Renal cortical epithelial cell (primary cell): ENCODE data around the gene FAAH. TPM values are rescaled to one million over a fixed set of nuclear protein-coding genes. Genes with fewer than 3 reads are reported as not detected.

Source experiments
- DNase-seq: peaks from one replicate; pipeline ENCODE4 v3.0.0-alpha.2; 2011; ENCODE audit warnings: low read depth
- total RNA-seq: library from RNA; depleted of rRNA; stranded (reverse); fragments of >200 nt; gene quantifications from 2 replicates; pipeline ENCODE4 v1.2.3, GENCODE V29; 2014

FAAH gene
- total RNA-seq, 1 donor from 2014 or later, result 10.8 TPM

DNA sequence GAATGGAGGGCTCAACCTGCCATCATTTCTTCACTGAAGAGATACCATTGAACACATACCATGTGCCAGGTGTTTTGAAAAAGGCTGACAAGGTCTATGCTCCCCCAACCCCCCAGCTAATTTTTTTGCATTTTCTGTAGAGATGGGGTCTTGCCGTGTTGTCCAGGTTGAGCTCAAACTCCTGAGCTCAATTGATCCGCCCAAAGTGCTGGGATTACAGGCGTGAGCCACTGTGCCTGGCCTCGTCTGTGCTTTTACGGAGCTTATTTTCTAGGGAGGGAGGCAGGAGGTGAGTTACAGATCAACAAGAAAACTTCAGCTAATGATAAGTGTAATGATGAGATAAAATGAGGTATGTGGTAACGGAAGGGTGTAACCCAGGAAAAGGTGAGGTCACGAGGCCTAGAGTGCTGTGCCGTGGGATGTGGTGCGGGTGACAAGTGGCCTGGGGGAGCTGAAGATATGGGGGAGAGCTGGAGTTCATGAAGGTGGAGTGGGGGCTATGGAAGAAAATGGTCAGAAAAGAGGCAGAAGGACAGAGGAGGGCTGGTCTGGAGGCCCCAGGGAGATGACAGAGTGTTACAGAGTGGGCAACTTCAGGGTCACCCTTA, 28.2 kb downstream of the FAAH start:
- DNase-seq, result no peak

DNA sequence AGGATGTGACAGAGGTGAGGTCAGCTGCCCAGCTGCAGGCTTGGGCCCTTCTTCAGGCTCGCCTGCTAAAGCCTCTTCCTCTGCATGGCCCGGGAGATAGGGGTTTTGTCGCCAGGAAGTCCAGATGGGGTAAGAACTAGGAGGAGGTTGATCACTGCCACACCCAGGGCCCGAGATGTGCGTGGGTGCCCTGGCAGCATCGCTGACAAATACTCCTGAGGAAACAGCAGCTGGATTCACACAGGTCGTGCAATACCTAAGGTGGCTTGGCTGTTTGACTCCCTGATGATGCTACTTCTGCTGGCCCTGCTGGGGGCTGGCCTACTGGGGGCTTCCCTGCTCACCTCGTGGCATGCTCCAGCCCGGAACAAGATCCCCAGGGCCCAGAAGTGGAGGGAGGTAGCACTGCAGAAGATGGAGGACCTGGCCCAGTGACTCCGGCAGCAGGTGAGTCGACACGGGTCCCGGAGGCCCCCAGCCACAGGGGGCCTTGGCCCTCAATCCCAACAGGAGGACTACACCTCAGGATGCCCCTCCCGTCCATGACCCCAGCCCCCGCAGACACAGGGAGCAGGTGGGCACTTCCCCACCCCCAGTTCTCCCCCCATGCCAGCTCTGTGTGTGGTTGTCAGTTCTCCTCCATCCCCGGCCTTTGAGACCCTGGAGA, 29.6 kb downstream of the FAAH start:
- DNase-seq, result no peak

DNA sequence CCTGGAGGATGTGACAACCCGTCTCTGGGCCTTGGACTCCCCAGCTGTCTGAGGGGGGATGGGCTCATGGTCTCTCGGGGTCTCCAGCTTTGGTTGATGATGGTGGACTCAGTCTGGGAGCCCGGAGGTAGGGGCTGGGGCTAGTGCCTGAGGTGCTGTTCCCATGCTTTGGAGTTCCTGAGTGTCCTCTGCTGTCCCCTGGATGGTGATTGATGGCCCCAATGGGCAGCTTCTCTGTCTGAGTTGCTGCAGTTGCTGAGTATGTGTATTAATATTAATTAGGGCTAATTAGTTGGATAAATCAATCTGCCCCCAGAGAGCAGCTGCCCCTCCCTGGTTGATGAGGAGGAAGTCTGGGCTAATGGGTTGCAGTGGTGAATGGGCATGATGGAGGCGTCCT, 30.6 kb downstream of the FAAH start:
- no peak for DNase-seq

DNA sequence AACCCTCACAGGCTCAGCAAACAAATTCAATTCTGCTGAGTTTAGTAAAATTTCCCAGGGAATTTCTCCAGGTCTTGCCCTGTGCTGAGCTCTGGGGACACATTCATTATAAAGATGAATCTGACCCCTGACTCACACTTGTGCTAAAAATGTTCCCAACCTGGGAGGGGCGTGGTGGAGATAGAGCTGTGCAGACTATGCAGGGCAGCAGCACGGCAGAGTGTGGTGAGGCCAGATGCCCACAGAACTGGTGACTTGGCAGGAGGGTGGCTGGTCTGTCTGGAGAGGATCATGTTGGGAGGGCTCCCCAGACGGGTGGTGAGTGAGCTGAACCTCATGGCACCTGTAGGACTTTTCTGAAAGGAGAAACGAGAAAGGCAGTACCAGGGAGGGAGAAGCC, 31.6 kb downstream of the FAAH start:
- no peak for DNase-seq

DNA sequence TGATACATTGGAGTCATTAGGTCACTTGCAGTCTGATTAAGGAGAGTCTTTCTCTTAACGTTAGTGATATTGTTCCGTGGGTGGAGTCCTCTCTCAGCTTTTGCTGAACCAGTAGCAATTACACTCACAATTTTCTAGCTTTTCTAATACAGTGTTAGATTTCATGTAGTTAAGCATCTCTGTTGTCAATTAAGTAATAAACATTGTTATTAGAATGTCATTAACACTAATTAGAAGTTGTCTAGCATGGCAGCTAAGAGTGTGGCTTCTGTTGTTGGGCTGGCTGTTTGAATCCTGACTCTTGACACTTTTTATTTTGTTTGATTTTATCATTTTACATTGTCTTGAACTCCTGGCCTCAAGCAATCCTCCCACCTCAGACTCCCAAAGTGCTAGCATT, 33.4 kb downstream of the FAAH start:
- no peak for DNase-seq

DNA sequence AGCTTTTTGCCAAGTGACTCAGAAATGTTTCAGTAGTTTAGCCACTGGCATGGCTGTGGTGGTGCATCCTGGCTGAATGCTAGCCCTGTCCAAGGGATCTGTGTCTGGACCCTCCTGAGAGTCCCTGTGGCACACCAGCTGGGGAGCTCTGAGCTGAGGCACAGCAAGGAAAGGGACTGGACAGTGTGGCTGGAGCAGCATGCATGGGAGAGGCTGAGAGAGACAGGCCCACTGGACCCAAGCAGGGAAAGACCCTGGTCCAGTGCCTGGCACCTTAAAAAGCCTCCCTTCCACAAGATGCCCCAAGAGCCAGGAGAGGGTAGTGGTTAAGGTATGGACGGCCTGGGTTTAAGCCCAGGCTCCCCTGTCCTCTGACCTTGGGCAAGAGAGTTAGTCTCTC, 35.3 kb downstream of the FAAH start:
- DNase-seq, result no peak

DNA sequence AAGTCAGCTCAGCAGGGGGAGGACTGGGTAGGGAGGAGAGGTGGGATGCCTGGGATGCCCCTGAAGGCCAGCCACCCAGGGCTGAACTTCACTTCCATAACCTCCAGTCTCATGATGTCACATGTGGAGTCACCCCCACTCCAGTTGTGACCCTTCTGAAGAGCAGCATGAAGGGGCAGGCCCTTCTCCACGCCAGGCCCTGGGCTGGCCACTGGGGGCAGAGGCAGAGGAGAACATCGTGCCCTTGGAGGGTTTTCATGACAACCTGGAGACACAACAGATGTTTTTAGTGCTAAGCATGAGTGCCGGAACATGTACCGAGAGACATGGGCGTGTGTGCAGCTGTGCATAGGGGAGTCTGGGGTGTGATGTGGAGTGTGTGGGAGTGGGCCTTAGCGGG, 37.6 kb downstream of the FAAH start:
- no peak for DNase-seq

DNA sequence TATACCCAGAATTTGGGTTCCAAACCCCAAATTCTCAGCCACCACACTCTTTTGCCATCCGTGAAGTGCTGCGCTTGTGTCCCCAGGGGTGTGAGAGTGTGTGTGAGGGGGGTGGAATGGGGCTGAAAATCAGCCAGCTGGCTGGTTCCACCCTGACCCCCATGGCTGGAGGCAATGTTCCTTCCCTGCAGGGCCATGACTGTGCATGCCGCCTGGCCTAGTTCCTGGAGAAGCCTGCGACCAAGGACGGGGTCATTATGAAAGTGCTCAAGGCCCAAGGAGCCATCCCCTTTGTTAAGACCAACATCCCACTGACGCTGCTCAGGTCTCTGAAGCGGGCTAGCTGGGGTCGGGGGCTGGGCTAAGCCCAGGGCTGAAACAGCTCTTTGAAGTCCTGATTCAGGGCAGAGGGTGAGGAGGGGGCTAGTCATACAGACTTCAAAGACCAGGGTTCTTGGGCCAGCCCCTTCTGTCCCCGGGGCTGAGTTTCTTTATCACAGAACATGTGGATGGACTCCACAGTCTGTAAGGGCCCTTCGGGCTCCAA, 38.7 kb downstream of the FAAH start:
- no peak for DNase-seq

DNA sequence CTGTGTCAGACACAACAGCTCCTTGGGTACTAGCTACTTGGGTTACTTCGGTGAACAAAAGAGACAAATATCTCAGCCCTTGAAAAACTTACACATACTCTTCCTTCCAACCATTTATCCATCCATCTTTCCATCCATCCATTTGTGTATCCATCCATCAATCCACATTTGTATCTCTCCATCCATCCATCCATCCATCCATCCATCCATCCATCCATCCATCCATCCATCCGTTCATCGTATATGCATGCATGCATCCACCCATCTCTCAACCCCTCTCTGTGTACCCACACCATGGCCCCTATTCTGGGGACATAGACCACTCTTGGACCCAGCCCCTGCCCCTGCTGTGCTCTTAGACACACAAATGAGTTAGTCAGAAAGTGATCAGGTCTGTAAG, 40.2 kb downstream of the FAAH start:
- DNase-seq, result no peak

DNA sequence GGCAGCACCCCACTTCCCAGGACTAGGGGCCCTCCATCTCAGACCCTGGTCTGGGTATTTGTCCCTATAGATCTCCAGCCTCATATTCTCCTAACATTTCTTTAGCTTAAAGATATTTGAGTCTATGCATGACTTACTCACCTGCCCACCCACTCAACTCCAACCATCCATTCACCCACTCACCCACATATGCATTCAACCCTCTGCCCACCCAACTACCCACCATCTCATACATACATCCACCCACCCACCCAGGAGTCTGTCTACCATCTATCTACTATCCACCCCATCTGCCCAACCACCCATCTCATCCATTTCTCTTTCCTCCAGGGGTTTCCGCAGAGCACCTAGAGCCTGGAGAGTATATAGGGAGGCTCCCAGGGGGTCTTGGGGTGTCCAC, 42.7 kb downstream of the FAAH start:
- no peak for DNase-seq

DNA sequence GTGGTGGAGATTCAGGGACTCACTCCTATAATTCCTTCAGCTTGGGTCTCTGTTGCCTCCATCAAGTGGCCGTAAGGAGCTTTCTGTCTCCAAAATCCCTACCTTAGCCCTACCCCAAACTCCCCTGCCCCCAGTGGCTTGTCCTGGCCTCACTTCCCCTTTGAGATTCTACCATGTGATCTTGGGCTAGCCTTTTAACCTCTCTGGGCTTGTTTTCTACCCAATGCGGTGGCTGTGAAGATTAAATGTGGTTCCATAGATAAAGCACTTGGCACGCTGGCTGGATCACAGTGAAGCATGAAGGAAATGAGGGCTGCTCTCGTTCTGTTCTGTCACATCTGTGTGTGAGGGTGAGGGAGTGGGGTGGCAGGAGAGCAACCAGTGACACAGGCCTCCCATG, 43.6 kb downstream of the FAAH start:
- DNase-seq, result no peak

DNA sequence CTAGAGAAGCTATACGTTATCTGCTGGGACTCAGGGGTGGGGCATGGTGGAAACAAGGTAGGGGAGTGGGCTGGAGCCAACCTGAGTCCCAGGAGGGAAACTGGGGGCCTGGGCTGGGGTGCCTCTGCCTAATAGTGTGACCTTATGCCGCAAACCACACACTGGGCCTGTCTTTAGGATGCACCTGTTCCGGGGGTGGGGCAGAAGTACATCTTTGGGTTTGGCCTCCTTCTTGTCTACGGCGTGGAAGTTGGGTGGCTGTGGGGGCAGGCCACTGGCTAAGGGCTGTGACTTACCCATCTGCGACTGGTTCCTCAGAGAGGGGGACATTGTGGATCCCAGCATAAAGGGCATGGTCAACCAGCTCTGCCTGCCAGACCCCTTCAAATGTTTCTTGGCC, 44.2 kb downstream of the FAAH start:
- DNase-seq, result no peak

DNA sequence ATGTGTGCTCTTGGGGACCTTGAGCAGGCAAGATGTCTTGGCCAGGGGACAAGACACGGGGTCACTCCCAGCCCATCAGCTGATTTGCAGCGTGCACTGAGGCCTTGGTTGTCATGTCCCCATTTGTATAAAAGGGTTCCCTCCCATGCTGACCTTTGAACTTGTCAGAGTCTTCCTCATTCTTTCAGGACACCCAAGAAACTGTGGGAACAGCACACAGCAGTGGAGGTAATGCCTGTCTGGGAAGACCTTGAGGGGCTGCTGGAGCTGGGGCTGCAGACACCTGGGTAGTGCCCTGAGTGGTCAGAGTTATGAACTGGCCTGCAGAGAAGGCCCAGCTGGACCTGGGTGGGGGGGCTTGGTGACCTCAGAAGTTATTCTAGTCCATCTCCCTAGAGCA, 46.4 kb downstream of the FAAH start:
- DNase-seq, result no peak

DNA sequence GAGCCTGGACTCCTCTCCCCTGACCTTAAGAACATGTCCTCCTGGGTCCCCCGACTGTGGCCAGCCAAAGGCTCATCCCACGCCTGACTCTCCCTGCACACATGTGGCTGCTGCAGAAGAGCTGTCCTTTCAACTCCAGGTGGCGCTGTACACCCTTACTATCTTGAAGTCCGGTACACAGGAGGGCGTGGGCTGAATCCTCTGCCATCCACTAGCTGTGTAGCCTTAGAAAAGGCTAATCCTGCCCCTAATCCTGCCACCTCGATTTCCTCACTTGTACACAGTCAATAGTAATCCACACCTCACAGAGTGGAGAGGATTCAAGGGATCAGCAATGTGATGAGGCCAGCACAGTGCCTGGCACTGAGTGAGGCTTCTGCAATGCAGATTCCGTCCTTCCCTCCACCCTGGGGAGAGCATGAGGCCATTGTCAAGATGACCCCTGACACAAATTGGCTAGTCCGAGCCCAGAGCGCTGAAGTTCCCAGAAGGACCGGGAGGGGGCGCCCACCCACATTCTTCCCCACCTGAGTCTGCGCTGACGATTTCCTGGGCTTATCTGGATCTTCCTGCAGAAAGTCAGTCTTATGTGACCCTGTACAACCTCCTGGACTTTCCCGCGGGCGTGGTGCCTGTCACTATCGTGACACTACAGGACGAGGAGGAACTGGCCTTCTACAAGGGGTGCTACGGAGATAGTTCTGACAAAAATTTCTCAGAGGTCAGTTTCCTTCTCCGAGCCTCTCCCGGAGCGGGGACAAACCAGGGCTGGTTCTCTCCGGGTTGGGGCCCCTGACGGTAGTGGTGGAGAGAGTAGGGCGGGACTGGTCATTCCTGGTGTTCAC, 48.4 kb downstream of the FAAH start:
- peak; percentile 73 for DNase-seq

DNA sequence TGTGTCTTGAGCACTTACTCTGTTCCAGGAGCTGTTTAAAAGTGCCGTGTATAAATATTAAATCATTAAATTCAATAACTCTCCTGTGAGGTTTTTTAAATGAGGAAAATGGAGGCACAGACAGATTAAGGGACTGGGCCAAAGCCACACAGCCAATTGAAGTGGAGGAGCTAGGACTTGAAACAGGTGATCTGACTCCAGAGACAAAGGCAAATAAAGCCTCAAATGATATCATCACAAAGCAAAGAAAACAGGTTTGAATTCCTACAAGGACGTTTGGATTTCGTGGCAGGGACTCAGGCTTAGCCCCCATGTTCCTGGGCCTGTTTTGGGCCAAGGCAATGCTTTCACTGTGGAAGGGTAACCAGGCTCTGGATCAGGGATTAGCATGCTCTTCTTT, 50.3 kb downstream of the FAAH start:
- DNase-seq, result no peak

DNA sequence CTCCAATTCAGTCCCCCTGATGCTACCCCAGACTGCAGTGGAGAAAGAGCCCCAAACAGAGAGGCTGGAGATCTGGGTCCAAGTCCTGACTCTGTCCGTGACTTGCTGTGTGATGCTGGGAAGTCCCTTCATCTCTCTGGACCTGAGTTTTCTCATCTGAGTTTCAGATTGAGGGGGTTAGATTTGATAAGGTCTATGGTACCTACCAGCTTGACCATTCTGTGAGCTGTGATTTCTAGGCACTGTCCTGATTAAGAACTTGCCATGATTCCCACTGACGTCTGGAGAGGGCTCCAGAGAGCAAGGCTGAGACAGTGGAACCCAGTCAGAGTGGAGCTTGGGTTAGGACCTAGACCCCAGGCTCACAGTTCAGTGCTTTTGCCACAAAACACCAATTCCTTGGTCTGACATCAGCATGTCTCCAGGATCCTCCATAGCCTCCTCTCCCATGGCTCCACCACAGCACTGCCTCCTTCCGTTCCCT, 51.7 kb downstream of the FAAH start:
- DNase-seq, result no peak

DNA sequence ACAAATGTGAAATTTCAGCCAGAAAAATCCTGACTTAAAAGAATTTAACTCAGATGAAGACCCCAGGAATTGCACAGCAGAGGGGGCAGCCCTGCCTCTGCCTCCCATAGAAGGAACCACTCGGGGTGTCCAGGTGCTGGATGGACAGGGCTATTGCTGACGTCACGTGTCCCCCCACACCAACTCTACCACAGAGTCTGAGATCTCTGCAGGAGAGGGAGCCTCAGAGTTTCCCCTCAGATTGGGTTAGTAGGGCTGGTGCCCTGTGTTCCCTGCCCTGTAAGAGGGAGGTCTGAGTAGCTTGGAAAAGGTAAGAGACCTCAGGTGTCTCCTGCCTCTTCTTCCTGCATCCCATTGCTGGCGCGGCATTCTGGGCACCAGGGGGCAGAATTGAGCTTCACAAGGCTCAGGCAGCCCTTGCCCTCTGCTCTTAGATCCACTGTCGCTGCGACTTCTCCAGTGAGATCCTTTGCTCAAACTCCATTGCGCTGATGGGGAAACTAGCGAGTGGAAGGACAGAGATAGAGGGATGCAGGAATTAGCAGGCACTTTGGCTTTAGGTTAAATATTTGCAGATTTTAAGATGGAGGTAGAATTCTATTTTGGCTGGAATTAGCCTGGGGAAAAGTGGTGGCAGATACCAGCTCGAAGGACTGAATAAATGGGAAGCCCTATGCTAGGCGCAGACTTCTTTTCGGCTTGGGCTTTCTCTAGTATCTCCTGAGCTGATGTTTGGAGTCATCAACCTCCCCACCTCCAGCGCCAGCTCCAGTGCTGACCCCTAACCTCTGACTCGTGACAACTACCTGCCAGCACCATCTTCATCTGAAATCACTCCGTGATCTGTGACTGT, 52.8 kb downstream of the FAAH start:
- DNase-seq, result peak; percentile 54

DNA sequence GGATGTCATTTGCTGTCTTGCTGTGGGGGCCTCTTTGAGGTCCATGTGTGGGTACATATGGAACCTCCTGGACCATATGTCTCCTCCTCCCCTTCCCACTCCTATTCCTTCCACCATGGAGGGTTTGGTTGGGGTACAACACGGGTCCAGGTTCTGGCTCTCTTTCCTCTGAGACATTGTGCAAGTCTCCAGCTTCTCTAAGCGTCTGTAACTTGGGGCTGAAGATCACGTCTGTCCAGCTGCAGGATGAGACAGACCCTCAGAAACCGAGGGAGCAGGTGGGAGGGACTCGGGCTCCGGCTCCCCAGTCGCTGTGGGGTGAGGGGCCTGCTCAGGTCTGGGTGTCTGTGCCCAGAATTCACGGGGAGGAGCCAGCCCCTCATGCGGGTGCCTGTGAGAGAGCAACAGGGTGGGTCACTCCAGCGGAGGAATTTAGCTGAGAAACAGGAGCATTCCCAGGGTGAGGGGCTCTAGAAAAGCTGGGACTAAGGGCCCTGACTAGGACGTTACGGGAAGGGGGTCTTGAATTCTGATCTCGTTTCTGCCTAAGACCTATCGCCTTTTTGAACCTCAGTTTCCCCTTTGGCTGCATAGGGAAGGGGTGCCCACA, 53.5 kb downstream of the FAAH start:
- no peak for DNase-seq

DNA sequence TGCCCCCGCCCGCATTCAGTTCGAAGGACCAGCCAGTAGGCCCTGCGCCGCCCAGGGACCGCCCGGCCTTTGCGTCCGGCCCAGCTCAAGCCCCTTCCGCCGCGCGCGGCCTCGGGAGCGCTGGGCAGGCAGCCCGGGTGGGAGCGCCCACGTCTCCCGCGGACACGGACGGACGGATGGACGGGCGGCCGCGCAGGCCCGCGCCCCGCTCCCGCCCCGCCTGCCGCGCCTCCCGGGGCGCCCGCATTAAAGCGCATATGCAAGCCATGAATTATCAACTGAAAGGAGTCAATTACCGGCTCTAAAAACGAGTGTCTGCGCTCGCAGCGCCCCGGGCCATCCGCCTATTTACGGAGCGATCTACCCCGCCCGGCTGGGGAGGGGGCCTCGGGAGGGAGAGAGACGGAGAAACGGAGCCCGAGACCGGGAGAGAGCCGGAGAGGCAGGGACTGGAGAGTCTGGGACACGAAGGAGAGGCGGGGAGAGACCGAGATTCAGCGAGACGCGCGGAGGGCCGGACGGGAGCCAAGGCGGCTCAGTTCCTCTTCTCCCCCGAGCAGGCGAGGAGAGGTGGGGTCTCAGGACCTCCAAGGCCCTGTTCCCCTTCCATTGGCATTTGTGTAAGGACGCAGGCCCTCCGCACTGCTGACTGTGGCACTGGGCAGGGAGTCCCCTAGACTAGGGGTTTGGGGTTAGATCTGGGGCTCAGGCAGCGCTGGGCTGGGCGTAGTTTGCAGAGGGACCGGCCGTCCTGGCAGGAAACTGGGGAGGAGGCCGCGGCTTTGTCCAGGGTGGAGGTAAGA, 54.2 kb downstream of the FAAH start:
- no peak for DNase-seq
